NT2/D1 (cell line): ENCODE data around the gene KRTAP10-2.

ENCODE experiments used
- DNase-seq: peaks from one replicate; pipeline ENCODE4 v3.0.0-alpha.2; 2011; ENCODE audit warnings: low read depth, low spot score
- H3K27me3 ChIP-seq: 2 replicates; pipeline ENCODE4 v1.6.0; 2011; ENCODE audit warnings: mild to moderate bottlenecking; ENCODE audit not compliant: insufficient read length, insufficient read depth
- H3K36me3 ChIP-seq: 2 replicates; pipeline ENCODE4 v1.6.1; 2011; ENCODE audit warnings: mild to moderate bottlenecking, low read length, mixed read lengths; ENCODE audit not compliant: insufficient read depth, insufficient read length
- H3K4me1 ChIP-seq: 2 replicates; pipeline ENCODE4 v1.5.1; 2011; ENCODE audit not compliant: insufficient read depth, insufficient read length
- H3K4me3 ChIP-seq: 2 replicates; pipeline ENCODE4 v1.5.1; 2011; ENCODE audit warnings: low read depth; ENCODE audit not compliant: insufficient read length
- H3K9ac ChIP-seq: 2 replicates; pipeline ENCODE4 v1.6.0; 2011; ENCODE audit warnings: low read depth; ENCODE audit not compliant: insufficient read length
- H3K9me3 ChIP-seq: 2 replicates; pipeline ENCODE4 v1.5.1; 2011; ENCODE audit warnings: mild to moderate bottlenecking, low read length; ENCODE audit not compliant: insufficient read depth
- SUZ12 ChIP-seq: IDR thresholded peaks from 2 replicates; pipeline ENCODE4 v1.6.1; 2011; ENCODE audit not compliant: insufficient read length, insufficient read depth; ENCODE audit errors: extremely low read depth
- YY1 ChIP-seq: IDR thresholded peaks from 2 replicates; pipeline ENCODE4 v1.6.1; 2011; ENCODE audit not compliant: insufficient read length, insufficient read depth
- ZNF274 ChIP-seq: IDR thresholded peaks from 2 replicates; pipeline ENCODE4 v1.6.1; 2011; ENCODE audit warnings: mild to moderate bottlenecking, low read depth, low read length

Gene KRTAP10-2

GRCh38 chr21:44527983-44528633 is 23.2 kb downstream of the KRTAP10-2 start:
- H3K4me3 ChIP-seq: no peak overlapping the region
- peaks cover 2% of the 10 kb centered on the region for H3K27me3 ChIP-seq
- no peak for DNase-seq
- H3K4me1 ChIP-seq: no peaks in the 10 kb centered on the region
- H3K9me3 ChIP-seq: no peaks in the 10 kb centered on the region
- TF ChIP-seq YY1 (no peak), SUZ12 (no peak), ZNF274 (no peak)
- no peaks in the 10 kb centered on the region for H3K36me3 ChIP-seq
- H3K9ac ChIP-seq: no peak overlapping the region

GRCh38 chr21:44527156-44527982 is 23.9 kb downstream of the KRTAP10-2 start:
- TF ChIP-seq ZNF274 (no peak), YY1 (no peak), SUZ12 (no peak)
- H3K4me1 ChIP-seq: no peaks in the 10 kb centered on the region

DNA sequence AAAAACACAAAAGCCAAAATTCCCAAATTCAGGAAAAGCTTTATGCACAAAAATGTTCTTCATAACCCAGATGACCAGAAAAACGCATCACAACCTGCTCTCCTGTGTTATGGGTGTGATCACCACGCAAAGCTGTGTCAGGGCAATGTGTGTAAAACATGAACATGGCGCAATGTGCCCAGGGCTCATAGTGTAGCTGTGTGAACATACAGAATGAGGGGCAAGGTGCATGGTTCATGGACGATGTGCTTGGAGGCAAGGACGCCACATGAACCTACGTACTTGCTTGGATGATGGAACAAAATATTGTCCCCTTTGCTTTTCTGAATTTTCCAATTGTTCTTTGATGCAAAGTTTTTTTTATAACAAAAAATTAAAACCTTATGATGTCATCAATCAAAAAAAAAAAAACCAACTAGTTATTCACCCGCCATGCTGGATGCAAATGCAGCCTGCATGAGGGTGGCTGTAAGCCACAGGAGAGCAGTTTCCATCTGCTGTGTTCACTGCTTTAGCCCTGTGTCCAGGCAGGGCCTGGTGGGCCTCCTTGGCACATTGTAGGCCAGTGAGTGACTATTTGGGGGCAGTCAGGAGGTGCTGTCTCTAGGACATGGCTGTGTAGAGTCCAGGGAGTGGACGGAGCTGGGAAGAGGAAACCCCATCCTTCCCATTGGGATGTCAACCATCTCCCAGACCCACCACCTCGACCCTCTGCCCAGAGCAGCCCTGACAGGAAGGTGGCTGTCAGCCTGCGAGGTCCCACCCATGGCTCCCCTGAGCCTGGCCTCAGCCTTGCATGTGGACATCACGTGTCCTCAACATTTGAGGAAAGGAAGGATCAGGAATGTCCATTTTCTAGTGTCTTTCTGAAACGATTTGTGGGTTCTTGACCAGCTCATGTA is 25.0 kb downstream of the KRTAP10-2 start:
- no peak for DNase-seq
- H3K4me1 ChIP-seq: no peaks in the 10 kb centered on the region
- H3K27me3 ChIP-seq: peaks cover 2% of the 10 kb centered on the region
- H3K9ac ChIP-seq: no peak overlapping the region
- no peaks in the 10 kb centered on the region for H3K36me3 ChIP-seq
- H3K4me3 ChIP-seq: no peak overlapping the region
- TF ChIP-seq SUZ12 (no peak), YY1 (no peak), ZNF274 (no peak)
- no peaks in the 10 kb centered on the region for H3K9me3 ChIP-seq

More at GRCh38 chr21:44527156-44527982, 23.9 kb downstream of the KRTAP10-2 start:
- no peaks in the 10 kb centered on the region for H3K36me3 ChIP-seq
- peaks cover 2% of the 10 kb centered on the region for H3K27me3 ChIP-seq
- H3K9ac ChIP-seq: no peak overlapping the region
- no peak overlapping the region for H3K4me3 ChIP-seq
- no peaks in the 10 kb centered on the region for H3K9me3 ChIP-seq
- no peak for DNase-seq

DNA sequence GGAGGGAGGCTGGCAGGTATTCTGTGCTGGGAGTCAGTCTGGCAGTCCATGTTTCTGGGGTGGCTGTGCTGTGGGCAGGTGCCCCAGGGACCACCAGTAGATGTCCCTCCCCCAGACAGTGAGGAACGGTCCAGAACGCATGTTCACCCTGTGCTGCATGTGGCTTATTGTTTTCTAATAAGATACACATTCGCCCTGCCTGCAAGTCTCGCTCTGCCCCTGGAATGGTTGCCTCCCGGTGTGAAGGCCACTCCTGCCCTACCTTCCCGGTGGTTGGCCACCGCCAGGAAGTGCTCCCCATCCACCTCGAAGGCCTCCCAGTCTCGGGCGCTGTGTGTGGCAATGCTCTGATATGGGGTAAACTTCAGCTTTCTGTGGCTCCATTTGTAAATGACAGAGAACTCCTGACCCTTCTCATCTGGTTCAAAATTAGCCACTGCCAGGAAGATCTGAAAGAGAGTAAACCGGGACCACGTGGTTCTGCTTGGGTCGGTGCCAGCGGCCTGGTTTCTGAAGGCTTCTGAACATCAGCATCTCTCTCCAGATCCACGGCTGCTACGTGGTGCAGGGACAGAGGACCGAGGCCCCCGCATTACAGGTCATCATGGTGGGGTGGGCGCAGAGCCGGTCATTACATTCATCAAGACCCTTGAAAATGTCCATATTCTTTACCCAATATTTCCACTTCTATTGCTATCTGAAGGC is 25.8 kb downstream of the KRTAP10-2 start:
- DNase-seq: no peak
- no peaks in the 10 kb centered on the region for H3K9me3 ChIP-seq
- H3K4me1 ChIP-seq: no peaks in the 10 kb centered on the region
- no peak overlapping the region for H3K9ac ChIP-seq
- peaks cover 2% of the 10 kb centered on the region for H3K27me3 ChIP-seq
- H3K4me3 ChIP-seq: no peak overlapping the region
- no peaks in the 10 kb centered on the region for H3K36me3 ChIP-seq
- TF ChIP-seq YY1 (no peak), ZNF274 (no peak), SUZ12 (no peak)

DNA sequence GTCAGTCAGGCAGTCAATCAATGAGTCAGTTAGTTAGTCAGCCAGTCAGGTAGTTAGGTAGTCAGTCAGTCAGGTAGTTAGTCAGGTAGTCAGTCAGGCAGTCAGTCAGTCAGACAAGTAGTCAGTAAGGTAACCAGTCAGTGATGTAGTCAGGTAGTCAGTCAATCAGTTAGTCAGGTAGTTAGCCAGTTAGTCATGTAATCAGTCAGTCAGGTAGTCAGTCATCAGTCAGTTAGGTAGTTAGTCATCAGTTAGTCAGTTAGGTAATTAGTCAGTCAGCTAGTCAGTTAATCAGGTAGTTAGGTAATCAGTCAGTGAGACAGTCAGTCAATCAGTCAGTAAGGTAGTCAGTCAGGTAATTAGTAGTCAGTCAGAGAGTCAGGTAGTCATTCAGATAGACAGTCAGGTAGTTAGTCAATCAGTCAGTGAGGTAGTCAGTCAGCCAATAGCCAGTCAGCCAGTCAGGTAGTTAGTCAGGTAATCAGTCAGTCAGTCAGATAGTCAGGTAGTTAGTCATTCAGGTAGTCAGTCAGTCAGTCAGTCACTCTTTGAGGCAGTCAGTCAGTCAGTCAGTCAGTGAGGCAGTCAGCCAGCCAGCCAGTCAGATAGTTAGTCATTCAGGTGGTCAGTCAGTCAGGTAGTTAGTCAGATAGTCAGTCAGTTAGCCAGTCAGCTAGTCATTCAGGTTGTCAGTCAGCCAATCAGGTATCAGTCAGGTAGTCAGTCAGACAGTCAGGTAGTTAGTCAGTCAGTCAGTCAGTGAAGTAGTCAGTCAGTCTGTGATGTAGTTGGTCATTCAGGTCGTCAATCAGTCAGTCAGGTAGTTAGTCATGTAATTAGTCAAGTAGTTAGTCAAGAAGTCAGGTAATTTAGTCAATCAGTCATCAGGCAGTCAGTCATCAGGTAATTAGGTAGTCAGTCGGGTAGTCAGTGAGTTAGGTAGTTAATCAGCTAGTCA is 26.6 kb downstream of the KRTAP10-2 start:
- Histone ChIP-seq H3K9ac (no peak overlapping the region), H3K27me3 (peaks cover 2% of the 10 kb centered on the region), H3K9me3 (0 out of 2 replicates have a peak, but pooled peaks cover under 1% of the 10 kb centered on the region), H3K36me3 (no peaks in the 10 kb centered on the region), H3K4me1 (peaks cover 7% of the 10 kb centered on the region), H3K4me3 (no peak overlapping the region)
- TF ChIP-seq SUZ12 (no peak), YY1 (no peak), ZNF274 (no peak)
- DNase-seq: no peak

DNA sequence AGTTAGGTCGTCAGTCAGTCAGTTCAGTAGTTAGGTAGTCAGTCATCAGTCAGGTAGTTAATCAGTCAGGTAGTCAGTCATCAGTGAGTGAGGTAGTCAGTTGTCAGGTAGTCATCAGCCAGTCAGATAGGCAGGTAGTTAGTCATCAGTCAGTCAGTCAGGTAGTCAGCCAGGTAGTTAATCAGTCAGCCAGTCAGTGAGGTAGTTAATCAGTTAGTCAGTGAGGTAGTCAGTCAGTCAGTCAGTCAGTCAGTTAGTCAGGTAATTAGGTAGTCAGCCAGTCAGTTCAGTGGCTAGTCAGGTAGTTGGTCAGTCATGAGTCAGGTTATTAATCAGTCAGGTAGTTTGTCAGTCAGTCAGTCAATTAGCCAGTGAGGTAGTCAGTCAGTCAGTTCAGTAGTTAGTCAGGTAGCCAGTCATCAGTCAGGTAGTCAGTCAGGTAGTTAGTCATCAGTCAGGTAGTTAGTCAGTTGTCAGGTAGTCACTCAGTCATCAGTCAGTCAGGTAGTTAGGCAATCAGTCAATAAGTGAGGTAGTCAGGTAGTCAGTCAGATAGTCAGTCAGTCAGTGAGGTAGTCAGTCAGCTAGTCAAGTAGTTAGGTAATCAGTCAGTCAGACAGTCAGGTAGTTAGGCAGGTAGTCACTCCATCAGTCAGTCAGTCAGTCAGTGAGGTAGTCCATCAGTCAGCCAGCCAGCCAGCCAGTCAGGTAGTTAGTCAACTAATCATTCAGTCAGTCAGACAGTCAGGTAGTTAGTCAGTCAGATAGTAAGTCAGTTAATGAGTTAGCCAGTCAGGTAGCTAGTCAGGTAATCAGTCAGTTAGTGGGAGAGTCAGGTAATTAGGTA is 27.5 kb downstream of the KRTAP10-2 start:
- H3K9ac ChIP-seq: no peak overlapping the region
- H3K4me1 ChIP-seq: peaks cover 9% of the 10 kb centered on the region
- TF ChIP-seq ZNF274: no peak
- no peak for TF ChIP-seq SUZ12
- no peak for TF ChIP-seq YY1
- no peaks in the 10 kb centered on the region for H3K36me3 ChIP-seq
- H3K4me3 ChIP-seq: no peak overlapping the region
- H3K9me3 ChIP-seq: 0 out of 2 replicates have a peak, but pooled peaks cover 5% of the 10 kb centered on the region
- DNase-seq: no peak
- H3K27me3 ChIP-seq: peaks cover 2% of the 10 kb centered on the region
